Measurements from ENCODE around the gene NRXN3. TPM values are rescaled to one million over a fixed set of nuclear protein-coding genes. Genes with fewer than 3 reads are reported as not detected.

NRXN3 gene
- total RNA-seq, 1 donor from 2014 or later: 1.0 TPM

- ATAC-seq (no peak), DNase-seq (no peak)
- intact Hi-C loops (cut with micrococcal nuclease): no loop called here
Measured at GRCh38 chr14:79569072-79569471, 1398.9 kb downstream of the NRXN3 start.

DNA sequence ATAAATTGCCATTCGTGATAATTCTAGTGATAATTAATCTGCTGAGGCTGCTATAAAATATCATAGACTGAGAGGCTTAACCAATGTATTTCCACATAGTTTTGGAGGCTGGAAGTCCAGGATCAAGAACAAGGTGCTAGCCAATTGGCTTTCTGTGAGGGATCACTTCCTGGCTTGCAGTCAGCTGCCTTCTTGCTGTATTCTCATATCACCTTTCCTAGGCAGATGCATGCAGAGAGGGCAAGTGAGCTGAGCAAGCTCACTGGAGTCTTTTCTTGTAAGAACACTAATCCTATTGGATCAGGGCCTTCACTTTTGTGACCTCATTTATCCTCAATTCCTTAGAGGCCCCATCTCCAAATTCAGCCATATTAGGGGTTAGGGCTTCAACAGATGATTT is 1400.5 kb downstream of the NRXN3 start:
- no peak for ATAC-seq
- no peak for DNase-seq
- intact Hi-C loops (cut with micrococcal nuclease): no loop called here

GRCh38 chr14:79571366-79571765 is 1401.2 kb downstream of the NRXN3 start:
- intact Hi-C loops (cut with micrococcal nuclease): no loop called here
- no peak for ATAC-seq

DNA sequence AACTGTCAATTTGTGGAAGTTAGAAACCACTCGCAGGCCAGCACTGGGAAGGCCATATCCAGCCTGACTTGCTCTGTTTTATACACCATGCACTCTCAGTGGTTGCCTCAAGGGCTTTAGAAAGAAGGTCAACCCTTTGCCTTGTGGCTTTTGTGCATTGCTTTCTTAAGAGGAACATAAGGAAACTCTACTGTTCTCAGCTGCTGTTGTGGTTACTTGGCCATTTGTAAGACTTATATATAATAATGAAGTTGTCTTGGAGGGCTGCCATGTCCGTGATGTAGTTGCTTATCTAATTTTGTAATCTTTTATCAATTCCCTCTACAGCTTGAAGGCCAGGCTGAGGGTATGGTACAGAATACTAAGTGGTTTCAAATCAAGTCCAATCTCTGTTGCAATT is 1403.3 kb downstream of the NRXN3 start:
- ATAC-seq: no peak
- intact Hi-C loops (cut with micrococcal nuclease): no loop called here
- no peak for DNase-seq

More at GRCh38 chr14:79571366-79571765, 1401.2 kb downstream of the NRXN3 start:
- no peak for DNase-seq

DNA sequence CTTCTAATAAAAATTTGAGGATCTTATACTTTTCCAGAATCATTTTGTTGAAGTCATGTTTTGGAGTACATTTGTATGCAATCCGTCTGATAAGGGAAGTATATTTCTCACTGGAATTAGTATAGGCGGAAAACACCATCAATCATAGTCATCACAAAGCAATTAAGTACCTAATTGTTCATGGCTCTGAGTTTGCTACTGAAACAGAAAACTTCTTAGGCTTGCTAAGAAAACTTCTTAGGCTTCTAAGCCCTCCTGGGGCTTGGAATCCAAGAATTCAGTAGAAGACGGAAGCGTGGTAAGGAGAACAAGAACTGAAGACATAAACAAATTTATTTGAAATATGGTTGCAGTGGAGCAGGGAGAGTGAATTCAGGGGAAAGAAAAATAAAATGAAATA is 1404.9 kb downstream of the NRXN3 start:
- ATAC-seq: no peak
- no peak for DNase-seq
- intact Hi-C loops (cut with micrococcal nuclease): no loop called here

DNA sequence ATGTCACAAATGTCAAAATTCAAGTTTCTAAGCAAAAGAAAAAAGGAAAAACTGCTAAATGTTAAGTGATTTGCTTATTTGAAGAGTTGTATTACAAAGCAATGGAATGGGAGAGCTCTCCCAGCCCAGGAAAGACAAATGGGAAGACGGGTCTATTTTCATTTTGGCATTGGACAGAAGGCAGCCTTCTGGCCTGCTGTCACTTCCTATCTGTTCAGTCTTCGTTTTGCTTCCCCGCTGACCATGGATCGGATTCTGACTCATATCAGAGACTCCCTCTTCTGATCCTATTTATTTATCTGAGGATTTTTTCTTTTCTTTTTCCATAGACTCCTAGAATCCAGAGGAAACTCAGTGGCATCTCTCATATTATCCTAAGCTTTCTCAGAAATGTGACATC is 1406.3 kb downstream of the NRXN3 start:
- DNase-seq: no peak
- intact Hi-C loops (cut with micrococcal nuclease): no loop called here
- no peak for ATAC-seq

DNA sequence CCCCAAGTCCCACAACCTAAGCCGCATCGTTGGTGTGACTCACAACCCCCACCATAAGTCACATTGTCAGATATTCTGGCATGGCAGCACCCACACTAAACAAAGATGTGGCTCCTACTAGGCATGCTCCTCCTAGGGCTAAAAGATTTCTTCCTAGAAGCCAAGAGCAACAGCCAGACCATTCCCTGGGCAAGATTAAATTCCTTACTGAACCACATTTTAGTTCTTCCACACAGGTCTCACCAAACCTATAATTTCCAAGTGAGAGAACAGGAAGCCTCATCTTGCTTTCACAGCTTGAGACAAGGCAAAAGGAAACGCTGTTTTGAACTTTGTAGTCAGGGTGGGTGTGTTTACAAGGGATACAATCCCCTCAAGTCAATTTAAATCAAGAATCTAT is 1408.3 kb downstream of the NRXN3 start:
- intact Hi-C loops (cut with micrococcal nuclease): no loop called here
- ATAC-seq (no peak), DNase-seq (no peak)

- ATAC-seq: no peak
- no peak for DNase-seq
- intact Hi-C loops (cut with micrococcal nuclease): no loop called here
Measured at GRCh38 chr14:79580414-79580813, 1410.2 kb downstream of the NRXN3 start.

DNA sequence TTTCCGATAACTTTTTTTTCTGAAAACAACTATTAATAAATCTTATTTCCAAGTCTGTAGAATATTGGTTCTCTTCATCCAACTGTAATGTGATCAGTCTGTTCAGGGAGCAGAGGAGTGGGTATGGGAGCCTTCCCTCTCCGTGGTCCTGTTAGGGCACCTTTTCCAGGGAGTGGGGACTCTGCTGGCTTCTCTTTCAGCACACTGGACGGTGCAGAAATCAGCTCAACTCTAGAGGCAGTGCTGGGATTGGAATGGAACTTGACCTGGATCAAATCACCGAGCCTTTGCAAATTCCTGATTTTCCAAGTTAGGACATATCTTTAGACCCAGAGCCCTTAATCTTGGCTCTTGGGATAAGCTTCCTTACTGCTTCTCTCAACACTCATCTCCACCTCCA is 1410.7 kb downstream of the NRXN3 start:
- intact Hi-C loops (cut with micrococcal nuclease): no loop called here
- DNase-seq (no peak), ATAC-seq (no peak)

DNA sequence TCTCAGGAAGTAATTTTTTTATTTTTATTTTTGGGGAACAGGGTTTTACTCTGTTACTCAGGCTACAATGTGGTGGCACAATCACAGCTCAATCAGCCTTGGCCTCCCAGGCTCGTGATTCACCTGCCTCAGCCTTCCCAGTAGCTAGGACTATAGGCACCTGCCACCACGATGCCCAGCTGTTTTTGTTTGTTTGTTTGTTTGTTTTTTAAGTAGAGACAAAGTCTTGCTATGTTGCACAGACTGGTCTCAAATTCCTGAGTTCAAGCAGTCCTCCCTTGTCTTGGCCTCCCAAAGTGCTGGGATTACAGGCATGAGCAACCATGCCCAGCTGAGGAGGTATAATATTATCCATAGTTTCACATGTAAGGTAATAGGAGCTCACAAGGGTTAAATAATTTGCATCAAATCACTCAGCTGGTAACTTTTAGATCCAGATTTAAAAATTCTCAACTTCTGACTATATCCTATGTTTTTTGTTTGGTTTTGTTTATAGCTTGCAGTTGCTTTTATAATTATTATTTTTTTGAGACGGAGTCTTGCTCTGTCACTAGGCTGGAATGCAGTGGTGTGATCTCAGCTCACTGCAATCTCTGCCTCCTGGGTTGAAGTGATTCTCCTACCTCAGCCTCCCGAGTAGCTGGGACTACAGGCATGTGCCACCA is 1411.9 kb downstream of the NRXN3 start:
- DNase-seq (no peak), ATAC-seq (no peak)
- intact Hi-C loops (cut with micrococcal nuclease): no loop called here

DNA sequence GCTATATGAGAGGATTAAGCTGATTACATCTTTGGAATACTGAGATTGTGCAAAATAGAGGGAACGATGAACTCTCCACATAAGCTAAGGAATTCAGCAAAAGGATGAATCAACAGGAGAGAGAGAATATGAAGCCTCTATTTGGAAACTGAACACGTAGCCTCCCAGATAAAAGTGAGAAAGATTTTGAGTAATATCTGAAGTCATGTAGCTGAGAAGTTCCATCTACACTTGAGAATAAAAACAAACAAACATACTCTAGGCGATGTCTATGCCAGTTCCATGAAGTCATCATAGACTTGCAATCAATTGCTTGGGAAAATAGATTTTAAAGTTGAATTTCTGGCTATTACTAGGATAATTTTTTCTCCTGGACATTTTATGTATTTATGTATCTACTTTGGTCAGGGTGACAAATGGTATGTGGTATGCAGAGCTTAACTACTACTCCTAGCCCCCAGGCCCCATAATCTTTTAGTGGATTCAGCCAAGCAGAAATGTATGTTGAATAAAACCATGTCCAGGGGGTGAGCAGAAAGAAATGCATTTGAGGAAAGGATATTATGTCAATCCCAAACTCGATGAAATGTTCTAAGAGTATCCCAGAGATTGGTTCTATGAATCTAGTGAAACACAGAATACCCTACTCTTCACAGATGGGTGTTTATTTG is 1413.7 kb downstream of the NRXN3 start:
- ATAC-seq (no peak), DNase-seq (no peak)
- intact Hi-C loops (cut with micrococcal nuclease): no loop called here

DNA sequence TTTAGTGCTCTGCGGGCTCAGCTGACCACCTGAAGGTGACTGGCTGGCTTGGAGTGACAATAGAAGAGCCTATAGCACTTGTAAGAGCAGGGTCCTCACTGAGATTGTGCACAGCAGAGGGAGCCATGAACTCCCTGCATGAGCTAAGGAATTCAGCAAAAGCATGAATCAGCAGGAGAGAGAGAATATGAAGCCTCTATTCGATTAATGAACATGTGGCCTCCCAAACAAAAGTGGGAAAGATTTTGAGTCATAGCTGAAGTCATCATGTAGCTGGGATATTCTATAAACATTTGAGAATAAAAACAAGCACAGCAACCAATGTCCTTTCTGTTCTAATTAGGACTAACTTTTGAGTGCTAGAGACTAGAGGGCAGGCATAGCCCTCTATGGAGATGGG is 1414.5 kb downstream of the NRXN3 start:
- intact Hi-C loops (cut with micrococcal nuclease): no loop called here
- no peak for ATAC-seq
- DNase-seq: no peak

DNA sequence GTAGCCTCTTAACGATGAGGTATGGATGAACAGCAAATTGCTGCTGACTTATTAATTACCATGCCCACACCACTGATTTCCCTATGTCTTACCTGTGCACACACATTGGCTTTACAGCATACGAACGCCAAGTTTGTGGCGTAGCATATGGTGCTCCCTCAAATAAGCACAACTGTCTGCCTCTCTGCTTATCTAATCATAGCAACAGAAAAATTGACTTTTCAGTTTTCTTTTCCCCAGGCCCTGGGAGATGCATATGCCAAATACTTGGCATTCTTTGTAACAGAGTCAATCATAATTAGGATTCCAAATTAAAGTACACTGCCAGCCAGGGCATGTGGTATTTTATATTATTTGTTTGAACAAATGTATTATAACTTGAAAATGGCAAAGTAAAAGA is 1415.7 kb downstream of the NRXN3 start:
- DNase-seq (no peak), ATAC-seq (no peak)
- intact Hi-C loops (cut with micrococcal nuclease): no loop called here

GRCh38 chr14:79586416-79586815 is 1416.2 kb downstream of the NRXN3 start:
- no peak for DNase-seq
- intact Hi-C loops (cut with micrococcal nuclease): no loop called here
- no peak for ATAC-seq

- DNase-seq: no peak
- ATAC-seq: no peak
- intact Hi-C loops (cut with micrococcal nuclease): no loop called here
Measured at GRCh38 chr14:79586989-79587598, 1416.9 kb downstream of the NRXN3 start.

GRCh38 chr14:79587875-79588274 is 1417.7 kb downstream of the NRXN3 start:
- intact Hi-C loops (cut with micrococcal nuclease): no loop called here
- ATAC-seq: no peak
- no peak for DNase-seq

GRCh38 chr14:79588398-79588797 is 1418.2 kb downstream of the NRXN3 start:
- intact Hi-C loops (cut with micrococcal nuclease): no loop called here
- no peak for ATAC-seq
- no peak for DNase-seq

GRCh38 chr14:79596551-79596950 is 1426.4 kb downstream of the NRXN3 start:
- ATAC-seq (no peak), DNase-seq (no peak)
- intact Hi-C loops (cut with micrococcal nuclease): no loop called here

GRCh38 chr14:79597566-79597965 is 1427.4 kb downstream of the NRXN3 start:
- DNase-seq (no peak), ATAC-seq (no peak)
- intact Hi-C loops (cut with micrococcal nuclease): no loop called here

- DNase-seq (no peak), ATAC-seq (no peak)
- intact Hi-C loops (cut with micrococcal nuclease): no loop called here
Measured at GRCh38 chr14:79598339-79598738, 1428.2 kb downstream of the NRXN3 start.

DNA sequence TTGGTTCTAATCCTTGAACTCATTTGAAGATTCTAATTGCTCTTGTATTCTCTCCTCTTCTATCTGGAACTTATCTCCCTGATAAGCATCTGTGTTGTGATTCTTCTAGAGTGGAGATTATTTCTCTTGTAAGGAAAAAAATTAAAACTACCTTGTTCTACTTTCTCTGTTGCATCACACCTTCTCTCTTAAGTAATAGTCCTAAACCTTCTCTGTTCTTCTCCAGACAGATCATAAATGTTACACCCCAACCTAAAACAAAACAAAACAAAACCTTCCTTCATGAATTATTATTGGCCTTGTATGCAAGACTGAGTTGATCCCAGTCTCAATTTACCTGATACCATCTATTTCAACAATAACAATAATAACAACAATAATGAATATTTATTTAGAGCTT is 1429.1 kb downstream of the NRXN3 start:
- intact Hi-C loops (cut with micrococcal nuclease): no loop called here
- no peak for ATAC-seq

More for the DNA sequence above, 1429.1 kb downstream of the NRXN3 start:
- DNase-seq: no peak

Data from left ventricle myocardium superior (tissue), 1 donor.